Measurements from ENCODE around the gene ENC1. TPM values are rescaled to one million over a fixed set of nuclear protein-coding genes. Genes with fewer than 3 reads are reported as not detected.
"Not testable (repeated sequence)": the region's sequence is repeated elsewhere in the genome, so short reads cannot be mapped to it uniquely, and the experiment has no call there.

Gene ENC1
- total and polyA plus RNA-seq, 4 donors = 6.8 to 31.5 (median 18.3) TPM

GRCh38 chr5:74676466-74676865 lies 35.9 kb upstream of the ENC1 start:
- ATAC-seq (ENCODE audit: insufficient read depth, low FRiP score); H3K4me3 ChIP-seq; H3K27ac ChIP-seq (ENCODE audit: low read depth in 1 of 2, low read length in 1 of 2); H3K9me3 ChIP-seq (ENCODE audit: control insufficient read depth in 4 of 4, insufficient read depth in 3 of 4, low read length in 3 of 4); H3K4me1 ChIP-seq (ENCODE audit: control insufficient read depth in 5 of 5, insufficient read depth in 5 of 5, low read length in 5 of 5); H3K27me3 ChIP-seq (ENCODE audit: control insufficient read depth in 3 of 3, insufficient read depth in 3 of 3, low read length in 2 of 3); H3K36me3 ChIP-seq (ENCODE audit: control insufficient read depth in 4 of 4, insufficient read depth in 4 of 4, low read length in 4 of 4); H3K9ac ChIP-seq (ENCODE audit: insufficient read depth in 1 of 2, low read length in 2 of 2); DNase-seq: not testable (repeated sequence)
- 92 to 99% methylated on average over 6 of the region's 6 CpGs for WGBS, 2 donors

- ATAC-seq (ENCODE audit: insufficient read depth, low FRiP score) (no peak), DNase-seq (peak in 2 of 3 donors; percentile 63 to 73)
- no peaks in the 10 kb centered on the region for H3K9me3 ChIP-seq (ENCODE audit: control insufficient read depth in 4 of 4, insufficient read depth in 3 of 4, low read length in 3 of 4)
- peak overlapping the region in 1 of 2 donors; percentile 54 for H3K9ac ChIP-seq (ENCODE audit: insufficient read depth in 1 of 2, low read length in 2 of 2)
- no peak overlapping the region for H3K4me3 ChIP-seq
- no peaks in the 10 kb centered on the region for H3K27me3 ChIP-seq (ENCODE audit: control insufficient read depth in 3 of 3, insufficient read depth in 3 of 3, low read length in 2 of 3)
- H3K36me3 ChIP-seq (ENCODE audit: control insufficient read depth in 4 of 4, insufficient read depth in 4 of 4, low read length in 4 of 4) = no peaks in the 10 kb centered on the region
- peaks cover 0 to 3% (median 0%) of the 10 kb centered on the region in 5 donors for H3K4me1 ChIP-seq (ENCODE audit: control insufficient read depth in 5 of 5, insufficient read depth in 5 of 5, low read length in 5 of 5)
- no peak overlapping the region for H3K27ac ChIP-seq (ENCODE audit: low read depth in 1 of 2, low read length in 1 of 2)
- TF ChIP-seq CTCF (IDR thresholded peaks at IDR 0.05; ENCODE audit: control extremely low read depth, extremely low read depth) = no peak
- 48 to 63% methylated on average over 6 of the region's 6 CpGs for WGBS, 2 donors
These were observed 32.7 kb upstream of the ENC1 start for GRCh38 chr5:74673011-74673790.

- ATAC-seq (ENCODE audit: insufficient read depth, low FRiP score) = no peak
- H3K36me3 ChIP-seq (ENCODE audit: control insufficient read depth in 4 of 4, insufficient read depth in 4 of 4, low read length in 4 of 4) = no peaks in the 10 kb centered on the region
- H3K4me1 ChIP-seq (ENCODE audit: control insufficient read depth in 5 of 5, insufficient read depth in 5 of 5, low read length in 5 of 5) = peaks cover 0 to 3% (median 0%) of the 10 kb centered on the region in 5 donors
- no peaks in the 10 kb centered on the region for H3K9me3 ChIP-seq (ENCODE audit: control insufficient read depth in 4 of 4, insufficient read depth in 3 of 4, low read length in 3 of 4)
- no peak for DNase-seq
- no peak overlapping the region for H3K9ac ChIP-seq (ENCODE audit: insufficient read depth in 1 of 2, low read length in 2 of 2)
- 71 to 78% methylated on average over 5 of the region's 5 CpGs for WGBS, 2 donors
- no peak overlapping the region for H3K4me3 ChIP-seq
- no peaks in the 10 kb centered on the region for H3K27me3 ChIP-seq (ENCODE audit: control insufficient read depth in 3 of 3, insufficient read depth in 3 of 3, low read length in 2 of 3)
- TF ChIP-seq CTCF (IDR thresholded peaks at IDR 0.05; ENCODE audit: control extremely low read depth, extremely low read depth) = no peak
- H3K27ac ChIP-seq (ENCODE audit: low read depth in 1 of 2, low read length in 1 of 2) = no peak overlapping the region
These were observed 31.8 kb upstream of the ENC1 start for GRCh38 chr5:74672215-74672877.

GRCh38 chr5:74670396-74671038 lies 30.0 kb upstream of the ENC1 start:
- Histone ChIP-seq H3K9ac (ENCODE audit: insufficient read depth in 1 of 2, low read length in 2 of 2) (no peak overlapping the region), H3K36me3 (ENCODE audit: control insufficient read depth in 4 of 4, insufficient read depth in 4 of 4, low read length in 4 of 4) (no peaks in the 10 kb centered on the region)
- 88 to 93% methylated on average over 11 of the region's 11 CpGs for WGBS, 2 donors

More at GRCh38 chr5:74670396-74671038, 30.0 kb upstream of the ENC1 start:
- Histone ChIP-seq H3K4me3 (no peak overlapping the region), H3K9me3 (ENCODE audit: control insufficient read depth in 4 of 4, insufficient read depth in 3 of 4, low read length in 3 of 4) (no peaks in the 10 kb centered on the region), H3K27ac (ENCODE audit: low read depth in 1 of 2, low read length in 1 of 2) (no peak overlapping the region), H3K27me3 (ENCODE audit: control insufficient read depth in 3 of 3, insufficient read depth in 3 of 3, low read length in 2 of 3) (no peaks in the 10 kb centered on the region), H3K4me1 (ENCODE audit: control insufficient read depth in 5 of 5, insufficient read depth in 5 of 5, low read length in 5 of 5) (peaks cover 0 to 8% (median 0%) of the 10 kb centered on the region in 5 donors)
- TF ChIP-seq CTCF (IDR thresholded peaks at IDR 0.05; ENCODE audit: control extremely low read depth, extremely low read depth) = no peak
- DNase-seq = no peak
- ATAC-seq (ENCODE audit: insufficient read depth, low FRiP score) = no peak

Measured in lung (tissue), 12 donors.